Smooth muscle cell (in vitro differentiated cells): ENCODE results near the gene JAZF1. TPM values are rescaled to one million over a fixed set of nuclear protein-coding genes. Genes with fewer than 3 reads are reported as not detected.

Experiments
- DNase-seq: peaks from one replicate; lab custom pipeline; 2025; ENCODE audit not compliant: unreplicated experiment; lab: John Stamatoyannopoulos, UW
- H2AFZ ChIP-seq: fragments of 200-600 bp; sonication (generic); 2 replicates; pipeline ENCODE4 v1.6.0; 2016; ENCODE audit warnings: antibody characterized with exemption, low read depth, mild to moderate bottlenecking
- H3F3A ChIP-seq: fragments of 200-600 bp; sonication (generic); 2 replicates; pipeline ENCODE4 v1.6.0; 2017; ENCODE audit warnings: antibody characterized with exemption, low read depth
- H3K27ac ChIP-seq: fragments of 200-600 bp; sonication (generic); 2 replicates; pipeline ENCODE4 v1.5.1; 2016; ENCODE audit warnings: low read depth, mild to moderate bottlenecking
- H3K27me3 ChIP-seq: fragments of 200-600 bp; sonication (generic); 2 replicates; pipeline ENCODE4 v1.6.1; 2016; ENCODE audit warnings: low read depth, mild to moderate bottlenecking
- H3K36me3 ChIP-seq: fragments of 200-600 bp; sonication (generic); 2 replicates; pipeline ENCODE4 v1.5.1; 2016; ENCODE audit warnings: low read depth
- H3K4me1 ChIP-seq: fragments of 200-600 bp; sonication (generic); 2 replicates; pipeline ENCODE4 v1.5.1; 2016; ENCODE audit warnings: low read depth
- H3K4me2 ChIP-seq: fragments of 200-600 bp; sonication (generic); 2 replicates; pipeline ENCODE4 v1.6.0; 2016; ENCODE audit warnings: mild to moderate bottlenecking
- H3K4me3 ChIP-seq: fragments of 200-600 bp; sonication (generic); 2 replicates; pipeline ENCODE4 v1.5.1; 2016; ENCODE audit warnings: mild to moderate bottlenecking
- H3K79me2 ChIP-seq: fragments of 200-600 bp; sonication (generic); 2 replicates; pipeline ENCODE4 v1.6.0; 2016; ENCODE audit warnings: low read depth, mild to moderate bottlenecking
- H3K9ac ChIP-seq: fragments of 200-600 bp; sonication (generic); 2 replicates; pipeline ENCODE4 v1.6.0; 2016; ENCODE audit warnings: low read depth
- H3K9me3 ChIP-seq: fragments of 200-600 bp; sonication (generic); replicated peaks from 2 replicates; pipeline ENCODE4 v1.5.1; 2016; ENCODE audit warnings: low read depth
- H4K20me1 ChIP-seq: fragments of 200-600 bp; sonication (generic); 2 replicates; pipeline ENCODE4 v1.6.0; 2016; ENCODE audit warnings: low read depth
- CTCF ChIP-seq: fragments of 200-600 bp; sonication (generic); IDR thresholded peaks from 2 replicates; pipeline ENCODE4 v1.5.1; 2017; ENCODE audit warnings: borderline replicate concordance, mild to moderate bottlenecking, antibody characterized with exemption; ENCODE audit not compliant: insufficient read depth, poor library complexity, severe bottlenecking
- WGBS: methylation state at CpG from one replicate; pipeline ENCODE4 v1.1.7; 2016; ENCODE audit warnings: low lambda C conversion rate; 5-methylcytosine and 5-hydroxymethylcytosine counted together
- polyA plus RNA-seq: library from polyadenylated mRNA; unstranded; fragments of >200 nt; fragmentation: Nextera tagmentation; extraction: Ambion mirVana; gene quantifications from 2 replicates; pipeline ENCODE4 v1.2.1, GENCODE V29; 2016
- total RNA-seq: library from RNA; depleted of rRNA; stranded (reverse); fragments of >200 nt; gene quantifications from 2 replicates; pipeline ENCODE4 v1.2.3, GENCODE V29; 2014

JAZF1 gene
- total and polyA plus RNA-seq, 2 experiments from 2014 or later: 17.4 to 18.0 TPM

- Histone ChIP-seq H3K27ac (no peak overlapping the region), H3K4me3 (no peak overlapping the region), H2AFZ (no peak overlapping the region), H3K4me2 (no peak overlapping the region), H4K20me1 (peaks cover 38% of the 10 kb centered on the region), H3K4me1 (no peaks in the 10 kb centered on the region), H3K9me3 (no peaks in the 10 kb centered on the region), H3K79me2 (peaks cover 14% of the 10 kb centered on the region), H3K36me3 (no peaks in the 10 kb centered on the region), H3K9ac (no peak overlapping the region), H3K27me3 (no peaks in the 10 kb centered on the region), H3F3A (peaks cover 3% of the 10 kb centered on the region)
- TF ChIP-seq CTCF: peak; percentile 84
- 2% methylated on average over 3 of the region's 3 CpGs for WGBS
- no peak for DNase-seq
Observed at GRCh38 chr7:28096713-28097112, 83.9 kb downstream of the JAZF1 start.

- Histone ChIP-seq H3K4me3 (no peak overlapping the region), H3K9ac (no peak overlapping the region), H3F3A (peaks cover 3% of the 10 kb centered on the region), H3K27me3 (no peaks in the 10 kb centered on the region), H3K79me2 (peaks cover 24% of the 10 kb centered on the region), H3K36me3 (no peaks in the 10 kb centered on the region), H2AFZ (no peak overlapping the region), H3K9me3 (no peaks in the 10 kb centered on the region), H4K20me1 (peaks cover 37% of the 10 kb centered on the region), H3K27ac (no peak overlapping the region), H3K4me2 (no peak overlapping the region), H3K4me1 (no peaks in the 10 kb centered on the region)
- no peak for DNase-seq
- no peak for TF ChIP-seq CTCF
- 94% methylated on average over 4 of the region's 4 CpGs for WGBS
Observed at GRCh38 chr7:28095231-28095630, 85.4 kb downstream of the JAZF1 start.

GRCh38 chr7:28093623-28094232, 86.9 kb downstream of the JAZF1 start:
- H4K20me1 ChIP-seq: peaks cover 37% of the 10 kb centered on the region
- no peaks in the 10 kb centered on the region for H3K9me3 ChIP-seq
- H2AFZ ChIP-seq: no peak overlapping the region
- H3K4me1 ChIP-seq: no peaks in the 10 kb centered on the region
- peak overlapping the region; percentile 19 for H3K4me2 ChIP-seq
- 68% methylated on average over 9 of the region's 9 CpGs for WGBS
- H3F3A ChIP-seq: peaks cover 3% of the 10 kb centered on the region
- H3K4me3 ChIP-seq: no peak overlapping the region
- H3K36me3 ChIP-seq: no peaks in the 10 kb centered on the region
- H3K27me3 ChIP-seq: no peaks in the 10 kb centered on the region
- peaks cover 26% of the 10 kb centered on the region for H3K79me2 ChIP-seq
- peak; percentile 76 for TF ChIP-seq CTCF
- H3K27ac ChIP-seq: no peak overlapping the region
- DNase-seq: peak; percentile 40
- no peak overlapping the region for H3K9ac ChIP-seq

- Histone ChIP-seq H3F3A (peaks cover 3% of the 10 kb centered on the region), H3K4me3 (no peak overlapping the region), H3K4me2 (peak overlapping the region; percentile 19), H3K27me3 (no peaks in the 10 kb centered on the region), H3K9ac (no peak overlapping the region), H3K79me2 (peaks cover 26% of the 10 kb centered on the region), H3K36me3 (no peaks in the 10 kb centered on the region), H3K9me3 (no peaks in the 10 kb centered on the region), H3K4me1 (peaks cover 5% of the 10 kb centered on the region), H2AFZ (no peak overlapping the region), H4K20me1 (peaks cover 30% of the 10 kb centered on the region), H3K27ac (no peak overlapping the region)
- TF ChIP-seq CTCF: no peak
- DNase-seq: no peak
- 32% methylated on average over 1 of the region's 1 CpG for WGBS
Observed at GRCh38 chr7:28091190-28091589, 89.4 kb downstream of the JAZF1 start.
